GM21381 (cell line): ENCODE results near the gene ALKBH1.
A peak's percentile ranks its signal among the peaks of the same experiment; 100 is the strongest.
"Not testable (repeated sequence)": the region's sequence is repeated elsewhere in the genome, so short reads cannot be mapped to it uniquely, and the experiment has no call there.

Experiments used
- ATAC-seq: cut with Tn5 transposase; IDR thresholded peaks from one replicate; pipeline ENCODE4 v1.9.1; 2021; ENCODE audit warnings: mild to moderate bottlenecking, moderate library complexity; ENCODE audit not compliant: unreplicated experiment

The ALKBH1 gene, protein sequence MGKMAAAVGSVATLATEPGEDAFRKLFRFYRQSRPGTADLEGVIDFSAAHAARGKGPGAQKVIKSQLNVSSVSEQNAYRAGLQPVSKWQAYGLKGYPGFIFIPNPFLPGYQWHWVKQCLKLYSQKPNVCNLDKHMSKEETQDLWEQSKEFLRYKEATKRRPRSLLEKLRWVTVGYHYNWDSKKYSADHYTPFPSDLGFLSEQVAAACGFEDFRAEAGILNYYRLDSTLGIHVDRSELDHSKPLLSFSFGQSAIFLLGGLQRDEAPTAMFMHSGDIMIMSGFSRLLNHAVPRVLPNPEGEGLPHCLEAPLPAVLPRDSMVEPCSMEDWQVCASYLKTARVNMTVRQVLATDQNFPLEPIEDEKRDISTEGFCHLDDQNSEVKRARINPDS

DNA sequence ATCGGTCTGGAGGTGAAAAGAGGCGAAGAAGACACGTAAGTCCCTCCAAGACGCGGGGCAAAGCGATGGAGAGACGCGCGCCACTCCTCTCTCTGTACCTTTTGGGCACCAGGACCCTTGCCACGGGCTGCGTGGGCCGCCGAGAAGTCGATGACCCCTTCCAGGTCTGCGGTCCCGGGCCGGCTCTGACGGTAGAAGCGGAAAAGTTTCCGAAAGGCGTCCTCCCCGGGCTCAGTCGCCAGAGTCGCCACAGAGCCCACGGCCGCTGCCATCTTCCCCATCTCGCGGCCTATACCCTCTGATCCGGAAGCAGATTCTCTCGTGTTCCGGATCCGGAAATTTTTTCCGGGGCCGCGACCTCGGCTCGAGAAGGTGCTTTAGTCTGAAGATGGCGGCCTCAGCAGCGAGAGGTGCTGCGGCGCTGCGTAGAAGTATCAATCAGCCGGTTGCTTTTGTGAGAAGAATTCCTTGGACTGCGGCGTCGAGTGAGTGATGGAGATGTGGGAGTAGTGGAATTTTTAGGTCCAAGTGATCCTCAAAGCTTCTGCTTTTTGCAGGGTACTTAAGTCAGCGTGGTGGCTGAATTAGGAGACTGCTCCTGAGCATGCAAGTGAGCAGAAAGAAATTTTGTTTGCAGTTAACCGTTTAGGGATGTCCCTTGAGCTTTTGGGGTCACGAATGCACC lies at the start of gene ALKBH1, which contains the start of gene SLIRP:
ALKBH1 (minus strand) TSS at position 300 of the 685 bp plus-strand sequence; CDS start at position 281, 19 bp downstream.
SLIRP (plus strand) TSS at position 380 of the 685 bp plus-strand sequence; CDS start at position 389, 9 bp downstream.
- ATAC-seq = peak; percentile 97

DNA sequence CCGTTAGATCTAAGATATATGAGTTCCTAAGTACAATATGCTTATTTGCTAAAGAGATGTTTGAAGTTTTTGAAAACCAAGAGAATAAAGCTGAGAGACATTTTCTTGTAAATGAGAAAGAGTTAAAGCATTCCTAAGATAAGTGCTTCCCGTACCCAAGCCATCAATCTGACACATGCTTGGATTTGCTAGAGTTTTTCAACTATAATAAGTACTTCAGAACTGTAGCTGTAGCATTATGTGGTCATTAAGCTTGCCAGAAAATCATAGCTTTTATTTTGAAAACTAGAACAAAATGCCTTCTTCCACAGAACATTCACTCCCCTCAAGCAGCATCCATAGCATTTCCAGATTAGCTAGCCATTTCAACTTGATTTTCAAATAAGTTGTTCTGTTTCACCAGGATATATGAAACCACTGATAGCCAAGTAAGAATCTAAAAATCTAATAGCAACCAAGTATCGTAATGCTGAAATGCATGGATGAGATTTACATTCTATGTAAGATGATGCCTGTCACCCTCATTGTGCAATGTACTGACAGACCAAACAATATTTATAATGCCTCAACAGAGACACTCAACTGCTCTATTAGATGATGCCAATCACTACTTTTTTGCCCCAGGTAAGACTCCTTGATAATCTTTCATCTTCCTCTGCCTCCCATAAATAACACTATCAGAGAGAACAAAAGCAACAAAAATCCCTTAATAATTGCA lies 45.1 kb upstream of the ALKBH1 start:
- no peak for ATAC-seq

GRCh38 chr14:77752266-77752665 lies 44.4 kb upstream of the ALKBH1 start:
- ATAC-seq = no peak

GRCh38 chr14:77747425-77747824 lies 39.6 kb upstream of the ALKBH1 start:
- ATAC-seq = not testable (repeated sequence)

- no peak for ATAC-seq
Measured at GRCh38 chr14:77746064-77746702, 38.4 kb upstream of the ALKBH1 start.

GRCh38 chr14:77741438-77741837 lies 33.6 kb upstream of the ALKBH1 start:
- ATAC-seq = no peak

- peak; percentile 92 for ATAC-seq
Measured at GRCh38 chr14:77738559-77739250, 30.9 kb upstream of the ALKBH1 start.

DNA sequence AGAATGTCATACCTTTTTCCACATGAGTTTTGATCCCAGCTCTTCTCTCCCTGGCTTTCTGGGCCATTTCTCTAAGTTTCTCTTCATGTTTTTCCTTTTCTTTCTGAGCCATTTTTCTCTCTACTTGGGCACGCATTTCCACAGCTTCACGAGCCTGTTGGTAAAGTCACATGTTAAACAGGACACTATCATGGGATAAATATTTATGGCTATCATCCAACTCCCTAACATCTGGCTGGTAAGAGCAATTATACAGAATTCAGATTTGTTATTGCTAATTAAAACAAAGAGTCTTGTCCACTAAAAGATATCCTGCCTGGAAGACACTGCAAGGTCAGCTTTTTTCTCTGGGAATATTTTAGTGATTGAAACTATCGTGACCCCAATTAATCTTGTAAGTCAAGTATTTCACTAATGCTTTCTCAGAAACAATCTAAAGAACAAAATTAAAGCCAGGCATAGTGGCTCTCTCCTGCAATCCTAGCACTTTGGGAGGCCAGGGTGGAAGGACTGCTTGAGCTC lies 23.2 kb upstream of the ALKBH1 start:
- ATAC-seq = no peak

- no peak for ATAC-seq
Measured at GRCh38 chr14:77722301-77722700, 14.5 kb upstream of the ALKBH1 start.

DNA sequence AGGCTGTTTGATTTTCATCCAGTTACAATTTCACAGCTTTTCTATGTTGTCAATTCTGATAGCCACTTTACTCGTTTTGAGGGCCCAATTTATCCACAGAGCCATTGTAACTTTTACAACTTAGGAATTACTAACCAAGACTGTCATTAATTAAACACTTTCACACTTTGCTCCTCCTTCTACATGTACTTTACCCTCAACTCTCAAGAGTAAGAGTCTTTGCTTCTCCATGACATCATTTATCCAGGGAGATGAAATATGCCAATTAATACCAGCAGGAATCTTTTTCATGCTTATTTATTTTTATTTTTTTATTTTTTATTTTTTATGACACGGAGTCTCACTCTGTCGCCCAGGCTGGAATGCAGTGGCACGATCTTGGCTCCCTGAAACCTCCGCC lies 13.6 kb upstream of the ALKBH1 start:
- no peak for ATAC-seq

GRCh38 chr14:77717608-77718305 lies 9.9 kb upstream of the ALKBH1 start:
- ATAC-seq = no peak

GRCh38 chr14:77714926-77715325 lies 7.1 kb upstream of the ALKBH1 start:
- no peak for ATAC-seq

DNA sequence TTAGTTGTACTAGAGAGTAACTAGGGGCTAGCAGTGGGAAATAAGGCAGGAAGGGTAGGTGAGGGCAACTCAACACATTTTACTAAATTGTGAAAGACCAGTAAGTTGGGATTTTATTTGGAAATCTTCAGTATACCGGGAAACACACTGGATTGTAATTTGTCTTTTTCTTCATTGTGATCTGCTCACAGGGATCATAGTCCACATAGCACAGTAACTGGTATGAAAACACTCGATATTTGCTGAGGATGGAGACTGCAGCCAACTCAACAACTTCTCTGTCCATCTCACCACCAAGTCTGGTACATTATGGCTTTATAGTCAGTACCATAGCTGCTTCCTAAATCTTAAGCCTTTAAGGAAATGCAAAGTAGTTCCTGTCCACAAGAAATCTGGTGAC lies 2.5 kb upstream of the ALKBH1 start:
- ATAC-seq = no peak

GRCh38 chr14:77709412-77709811 lies 1.6 kb upstream of the ALKBH1 start:
- no peak for ATAC-seq

- ATAC-seq = no peak
Measured at GRCh38 chr14:77708749-77709148, 926 bp upstream of the ALKBH1 start.

DNA sequence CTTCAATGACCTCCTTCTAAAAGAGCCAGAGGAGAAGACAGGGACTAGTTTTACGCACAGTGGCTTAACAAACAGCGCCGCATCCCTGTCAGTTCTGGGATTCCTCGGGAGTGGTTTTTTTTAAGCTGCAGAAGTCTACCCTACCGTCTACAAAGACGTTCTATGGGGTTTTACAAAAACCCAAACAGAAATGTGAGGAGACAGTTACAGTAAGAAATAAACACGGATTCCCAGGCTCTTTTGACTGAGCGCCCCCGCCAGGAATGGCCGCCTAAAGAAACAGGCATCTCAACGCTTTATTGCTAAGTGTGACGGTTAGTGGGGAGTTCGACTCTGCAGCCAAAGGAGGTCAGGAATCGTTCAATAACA lies 484 bp downstream of the ALKBH1 start:
- peak; percentile 15 for ATAC-seq

DNA sequence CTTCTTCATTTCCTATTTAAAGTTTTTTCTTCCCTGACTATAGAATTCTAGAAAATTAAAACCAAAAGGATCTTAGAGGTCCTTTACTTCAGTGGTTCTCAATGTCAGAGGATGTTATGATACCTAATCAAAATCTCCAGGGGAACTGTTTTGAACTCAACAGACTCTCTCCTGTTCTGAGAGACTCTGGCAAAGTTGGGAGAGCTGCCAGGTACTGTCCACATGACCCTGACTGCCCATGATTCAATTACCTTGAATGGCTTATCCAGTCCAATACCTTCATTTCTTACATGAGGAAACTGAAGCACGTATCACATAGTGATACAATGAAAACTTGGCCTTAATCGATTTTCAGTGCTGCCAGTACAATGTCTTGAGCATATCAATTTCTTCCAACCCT lies 16.6 kb downstream of the ALKBH1 start:
- ATAC-seq = no peak

DNA sequence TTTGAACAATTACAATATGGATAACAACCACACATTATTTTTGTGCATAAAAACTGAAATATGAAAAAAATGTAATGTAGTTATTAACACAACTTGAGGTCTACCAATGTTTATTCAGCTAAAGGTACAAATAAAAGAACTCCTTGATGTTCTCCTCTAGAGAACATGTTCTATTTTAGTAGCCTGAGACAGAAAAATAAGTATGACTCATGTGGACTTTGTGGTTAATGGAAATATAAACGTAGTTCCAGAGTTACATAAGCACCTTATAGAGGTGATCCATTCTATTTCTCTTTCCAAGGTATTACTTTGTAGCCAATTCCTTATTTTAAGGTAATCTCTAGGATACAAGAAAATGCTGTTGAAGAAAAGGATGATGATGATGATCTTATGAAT lies 25.7 kb downstream of the ALKBH1 start:
- no peak for ATAC-seq
